ENCODE data around the gene HOXB5. TPM values are rescaled to one million over a fixed set of nuclear protein-coding genes. Genes with fewer than 3 reads are reported as not detected.

The HOXB5 gene
- total RNA-seq, 1 experiment from 2014 or later, result not detected

GRCh38 chr17:48549281-48549630 lies 44.3 kb downstream of the HOXB5 start:
- no TSS peak for BruUV-seq (replicated peaks)
- Histone ChIP-seq H3K4me3 (ENCODE audit: low read depth, low read length) (no peak overlapping the region), H3K36me3 (ENCODE audit: control insufficient read depth, insufficient read depth, low read length) (no peaks in the 10 kb centered on the region), H3K4me1 (peaks cover 10% of the 10 kb centered on the region; the same call in 1 of the 2 replicates), H3K9me3 (no peaks in the 10 kb centered on the region), H3K27me3 (replicated peaks; ENCODE audit: control insufficient read depth, insufficient read depth, low read length) (no peaks in the 10 kb centered on the region)
- ChIA-PET POLR2A (no interaction called here), CTCF (no interaction called here)
- Mint-ChIP-seq H3K9me3 (ENCODE audit: unreplicated experiment) (no peaks in the 10 kb centered on the region), H3K36me3 (ENCODE audit: insufficient read depth, unreplicated experiment) (no peaks in the 10 kb centered on the region), H3K27ac (ENCODE audit: unreplicated experiment) (no peak overlapping the region), H3K4me3 (ENCODE audit: unreplicated experiment) (no peak overlapping the region), H3K4me1 (ENCODE audit: low read depth, unreplicated experiment) (peaks cover under 1% of the 10 kb centered on the region), H3K27me3 (ENCODE audit: insufficient read depth, unreplicated experiment) (no peaks in the 10 kb centered on the region)
- DNase-seq, result no peak
- intact Hi-C loops (cut with micrococcal nuclease; ENCODE audit: unreplicated experiment), result no loop called here
- no peak for TF ChIP-seq CTCF (IDR thresholded peaks at IDR 0.05; ENCODE audit: insufficient read depth in 1 of 2, low read depth in 1 of 2, low read length in 1 of 2, severe bottlenecking in 1 of 2, unreplicated experiment in 1 of 2)

- no peak overlapping the region for H3K27ac Mint-ChIP-seq (ENCODE audit: unreplicated experiment)
- Histone ChIP-seq H3K4me3 (ENCODE audit: low read depth, low read length) (no peak overlapping the region), H3K9me3 (no peaks in the 10 kb centered on the region), H3K27me3 (replicated peaks; ENCODE audit: control insufficient read depth, insufficient read depth, low read length) (no peaks in the 10 kb centered on the region), H3K36me3 (ENCODE audit: control insufficient read depth, insufficient read depth, low read length) (no peaks in the 10 kb centered on the region), H3K4me1 (peaks cover 10% of the 10 kb centered on the region; the same call in 1 of the 2 replicates)
- H3K4me3 Mint-ChIP-seq (ENCODE audit: unreplicated experiment), result no peak overlapping the region
- TF ChIP-seq CTCF (IDR thresholded peaks at IDR 0.05; ENCODE audit: insufficient read depth in 1 of 2, low read depth in 1 of 2, low read length in 1 of 2, severe bottlenecking in 1 of 2, unreplicated experiment in 1 of 2), result no peak
- H3K4me1 Mint-ChIP-seq (ENCODE audit: low read depth, unreplicated experiment), result peaks cover 6% of the 10 kb centered on the region
- H3K36me3 Mint-ChIP-seq (ENCODE audit: insufficient read depth, unreplicated experiment), result no peaks in the 10 kb centered on the region
- ChIA-PET CTCF (no interaction called here), POLR2A (no interaction called here)
- no peak for DNase-seq
- no peaks in the 10 kb centered on the region for H3K9me3 Mint-ChIP-seq (ENCODE audit: unreplicated experiment)
- intact Hi-C loops (cut with micrococcal nuclease; ENCODE audit: unreplicated experiment), result no loop called here
- no TSS peak for BruUV-seq (replicated peaks)
- peaks cover 2% of the 10 kb centered on the region for H3K27me3 Mint-ChIP-seq (ENCODE audit: insufficient read depth, unreplicated experiment)
Observed at GRCh38 chr17:48548523-48549280, 44.9 kb downstream of the HOXB5 start.

GRCh38 chr17:48547808-48548522 lies 45.6 kb downstream of the HOXB5 start:
- no peak overlapping the region for H3K27ac Mint-ChIP-seq (ENCODE audit: unreplicated experiment)
- CTCF ChIA-PET, result interaction anchor here (0.8 to 1.6 kb wide), 6 partner anchors 7 to 77 kb away, joined by 3 to 6 read pairs (median 4); no protein-coding TSS in a partner anchor
- POLR2A ChIA-PET, result no interaction called here
- no peaks in the 10 kb centered on the region for H3K9me3 Mint-ChIP-seq (ENCODE audit: unreplicated experiment)
- H3K27me3 Mint-ChIP-seq (ENCODE audit: insufficient read depth, unreplicated experiment), result peaks cover 2% of the 10 kb centered on the region
- H3K9me3 ChIP-seq, result no peaks in the 10 kb centered on the region
- intact Hi-C loops (cut with micrococcal nuclease; ENCODE audit: unreplicated experiment), result no loop called here
- H3K36me3 Mint-ChIP-seq (ENCODE audit: insufficient read depth, unreplicated experiment), result no peaks in the 10 kb centered on the region
- H3K4me1 Mint-ChIP-seq (ENCODE audit: low read depth, unreplicated experiment), result peaks cover 7% of the 10 kb centered on the region
- no peaks in the 10 kb centered on the region for H3K36me3 ChIP-seq (ENCODE audit: control insufficient read depth, insufficient read depth, low read length)
- no peak for TF ChIP-seq CTCF (IDR thresholded peaks at IDR 0.05; ENCODE audit: insufficient read depth in 1 of 2, low read depth in 1 of 2, low read length in 1 of 2, severe bottlenecking in 1 of 2, unreplicated experiment in 1 of 2)
- H3K4me3 ChIP-seq (ENCODE audit: low read depth, low read length), result no peak overlapping the region
- BruUV-seq (replicated peaks), result no TSS peak
- no peaks in the 10 kb centered on the region for H3K27me3 ChIP-seq (replicated peaks; ENCODE audit: control insufficient read depth, insufficient read depth, low read length)
- no peak for DNase-seq
- H3K4me1 ChIP-seq, result peaks cover 10% of the 10 kb centered on the region; the same call in 1 of the 2 replicates
- no peak overlapping the region for H3K4me3 Mint-ChIP-seq (ENCODE audit: unreplicated experiment)

Data from Caco-2 (cell line).